ENCODE data around the gene FLYWCH1. TPM values are rescaled to one million over a fixed set of nuclear protein-coding genes. Genes with fewer than 3 reads are reported as not detected.
"Not testable (repeated sequence)": the region's sequence is repeated elsewhere in the genome, so short reads cannot be mapped to it uniquely, and the experiment has no call there.

Gene FLYWCH1
- total RNA-seq, 1 donor from 2014 or later = 34.5 TPM

- DNase-seq (ENCODE audit: missing footprints) (no peak), ATAC-seq (no peak)
- intact Hi-C loops (cut with DNase I) = no loop called here
Measured at GRCh38 chr16:2896480-2897010, 15.2 kb upstream of the FLYWCH1 start.

- no peak for ATAC-seq
- intact Hi-C loops (cut with DNase I) = no loop called here
- no peak for DNase-seq (ENCODE audit: missing footprints)
Measured at GRCh38 chr16:2897110-2897509, 14.6 kb upstream of the FLYWCH1 start.

GRCh38 chr16:2898831-2899563 lies 12.7 kb upstream of the FLYWCH1 start:
- intact Hi-C loops (cut with DNase I) = no loop called here
- no peak for ATAC-seq
- no peak for DNase-seq (ENCODE audit: missing footprints)

- no peak for DNase-seq (ENCODE audit: missing footprints)
- no peak for ATAC-seq
- intact Hi-C loops (cut with DNase I) = no loop called here
Measured at GRCh38 chr16:2899564-2900072, 12.1 kb upstream of the FLYWCH1 start.

GRCh38 chr16:2900526-2901075 lies 11.1 kb upstream of the FLYWCH1 start:
- DNase-seq (ENCODE audit: missing footprints) (no peak), ATAC-seq (no peak)
- intact Hi-C loops (cut with DNase I) = no loop called here

- ATAC-seq (no peak), DNase-seq (ENCODE audit: missing footprints) (no peak)
- intact Hi-C loops (cut with DNase I) = no loop called here
Measured at GRCh38 chr16:2902337-2903130, 9.2 kb upstream of the FLYWCH1 start.

- DNase-seq (ENCODE audit: missing footprints) = peak; percentile 94
- ATAC-seq = peak; percentile 72
- intact Hi-C loops (cut with DNase I) = loop anchor here (1.0 kb wide), 1 partner anchor 21 kb away; the partner anchor contains the start of gene FLYWCH2
Measured at GRCh38 chr16:2904100-2904921, 7.4 kb upstream of the FLYWCH1 start.

GRCh38 chr16:2904922-2905240 lies 6.8 kb upstream of the FLYWCH1 start:
- no peak for DNase-seq (ENCODE audit: missing footprints)
- intact Hi-C loops (cut with DNase I) = loop anchor here (1.0 kb wide), 1 partner anchor 22 kb away; the partner anchor contains the start of gene FLYWCH2
- no peak for ATAC-seq

- ATAC-seq (peak; percentile 91), DNase-seq (ENCODE audit: missing footprints) (peak; percentile 99)
- intact Hi-C loops (cut with DNase I) = no loop called here
Measured at GRCh38 chr16:2905241-2905987, 6.3 kb upstream of the FLYWCH1 start.

GRCh38 chr16:2905988-2906387 lies 5.7 kb upstream of the FLYWCH1 start:
- no peak for ATAC-seq
- no peak for DNase-seq (ENCODE audit: missing footprints)
- intact Hi-C loops (cut with DNase I) = no loop called here

- DNase-seq (ENCODE audit: missing footprints); ATAC-seq; intact Hi-C loops (cut with DNase I): not testable (repeated sequence)
Measured at GRCh38 chr16:2907084-2907753, 4.5 kb upstream of the FLYWCH1 start.

- intact Hi-C loops (cut with DNase I) = no loop called here
- DNase-seq (ENCODE audit: missing footprints) (no peak), ATAC-seq (no peak)
Measured at GRCh38 chr16:2910441-2910969, 1.2 kb upstream of the FLYWCH1 start.

GRCh38 chr16:2912330-2913199 lies 834 bp downstream of the FLYWCH1 start:
- intact Hi-C loops (cut with DNase I) = loop anchor here (2.0 kb wide), 1 partner anchor 30 kb away; the partner anchor contains the start of gene FLYWCH2
- DNase-seq (ENCODE audit: missing footprints) = peak; percentile 41
- ATAC-seq = peak; percentile 18

- intact Hi-C loops (cut with DNase I) = loop anchor here (2.0 kb wide), 1 partner anchor 31 kb away; the partner anchor contains the start of gene FLYWCH2
- peak; percentile 23 for DNase-seq (ENCODE audit: missing footprints)
- ATAC-seq = no peak
Measured at GRCh38 chr16:2913603-2914002, 1.9 kb downstream of the FLYWCH1 start.

- no peak for ATAC-seq
- no peak for DNase-seq (ENCODE audit: missing footprints)
- intact Hi-C loops (cut with DNase I) = no loop called here
Measured at GRCh38 chr16:2914233-2914632, 2.5 kb downstream of the FLYWCH1 start.

Measured in Right ventricle myocardium inferior (tissue), 1 donor.